Measurements from ENCODE around the gene GLRX2.

DNA sequence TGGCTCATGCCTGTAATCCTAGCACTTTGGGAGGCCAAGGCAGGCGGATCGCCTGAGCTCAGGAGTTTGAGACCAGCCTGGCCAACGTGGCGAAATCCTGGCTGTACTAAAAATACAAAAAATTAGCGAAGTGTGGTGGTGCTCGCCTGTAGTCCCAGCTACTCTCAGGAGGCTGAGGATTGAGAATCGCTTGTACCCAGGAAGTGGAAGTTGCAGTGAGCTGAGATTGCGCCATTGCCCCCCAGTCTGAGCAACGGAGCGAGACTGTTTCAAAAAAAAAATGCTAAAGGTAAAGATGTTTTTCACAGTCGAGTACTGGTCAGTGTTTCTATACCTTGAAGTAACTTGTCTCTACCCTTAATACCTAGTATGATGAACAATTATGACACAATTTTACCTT, 11.1 kb downstream of the GLRX2 start:
- TF ChIP-seq, protein P1, sequence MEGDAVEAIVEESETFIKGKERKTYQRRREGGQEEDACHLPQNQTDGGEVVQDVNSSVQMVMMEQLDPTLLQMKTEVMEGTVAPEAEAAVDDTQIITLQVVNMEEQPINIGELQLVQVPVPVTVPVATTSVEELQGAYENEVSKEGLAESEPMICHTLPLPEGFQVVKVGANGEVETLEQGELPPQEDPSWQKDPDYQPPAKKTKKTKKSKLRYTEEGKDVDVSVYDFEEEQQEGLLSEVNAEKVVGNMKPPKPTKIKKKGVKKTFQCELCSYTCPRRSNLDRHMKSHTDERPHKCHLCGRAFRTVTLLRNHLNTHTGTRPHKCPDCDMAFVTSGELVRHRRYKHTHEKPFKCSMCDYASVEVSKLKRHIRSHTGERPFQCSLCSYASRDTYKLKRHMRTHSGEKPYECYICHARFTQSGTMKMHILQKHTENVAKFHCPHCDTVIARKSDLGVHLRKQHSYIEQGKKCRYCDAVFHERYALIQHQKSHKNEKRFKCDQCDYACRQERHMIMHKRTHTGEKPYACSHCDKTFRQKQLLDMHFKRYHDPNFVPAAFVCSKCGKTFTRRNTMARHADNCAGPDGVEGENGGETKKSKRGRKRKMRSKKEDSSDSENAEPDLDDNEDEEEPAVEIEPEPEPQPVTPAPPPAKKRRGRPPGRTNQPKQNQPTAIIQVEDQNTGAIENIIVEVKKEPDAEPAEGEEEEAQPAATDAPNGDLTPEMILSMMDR (IDR thresholded peaks at IDR 0.05 in 2 of 3, conservative IDR thresholded peaks at IDR 0.05 in 1 of 3; ENCODE audit: borderline replicate concordance in 1 of 3, insufficient read depth in 1 of 3, low read depth in 2 of 3, low read length in 2 of 3): no peak
- TF ChIP-seq POLR2A (IDR thresholded peaks at IDR 0.05; ENCODE audit: borderline replicate concordance, extremely low read depth, insufficient read depth, insufficient read length): no peak
- TF ChIP-seq, protein P2, sequence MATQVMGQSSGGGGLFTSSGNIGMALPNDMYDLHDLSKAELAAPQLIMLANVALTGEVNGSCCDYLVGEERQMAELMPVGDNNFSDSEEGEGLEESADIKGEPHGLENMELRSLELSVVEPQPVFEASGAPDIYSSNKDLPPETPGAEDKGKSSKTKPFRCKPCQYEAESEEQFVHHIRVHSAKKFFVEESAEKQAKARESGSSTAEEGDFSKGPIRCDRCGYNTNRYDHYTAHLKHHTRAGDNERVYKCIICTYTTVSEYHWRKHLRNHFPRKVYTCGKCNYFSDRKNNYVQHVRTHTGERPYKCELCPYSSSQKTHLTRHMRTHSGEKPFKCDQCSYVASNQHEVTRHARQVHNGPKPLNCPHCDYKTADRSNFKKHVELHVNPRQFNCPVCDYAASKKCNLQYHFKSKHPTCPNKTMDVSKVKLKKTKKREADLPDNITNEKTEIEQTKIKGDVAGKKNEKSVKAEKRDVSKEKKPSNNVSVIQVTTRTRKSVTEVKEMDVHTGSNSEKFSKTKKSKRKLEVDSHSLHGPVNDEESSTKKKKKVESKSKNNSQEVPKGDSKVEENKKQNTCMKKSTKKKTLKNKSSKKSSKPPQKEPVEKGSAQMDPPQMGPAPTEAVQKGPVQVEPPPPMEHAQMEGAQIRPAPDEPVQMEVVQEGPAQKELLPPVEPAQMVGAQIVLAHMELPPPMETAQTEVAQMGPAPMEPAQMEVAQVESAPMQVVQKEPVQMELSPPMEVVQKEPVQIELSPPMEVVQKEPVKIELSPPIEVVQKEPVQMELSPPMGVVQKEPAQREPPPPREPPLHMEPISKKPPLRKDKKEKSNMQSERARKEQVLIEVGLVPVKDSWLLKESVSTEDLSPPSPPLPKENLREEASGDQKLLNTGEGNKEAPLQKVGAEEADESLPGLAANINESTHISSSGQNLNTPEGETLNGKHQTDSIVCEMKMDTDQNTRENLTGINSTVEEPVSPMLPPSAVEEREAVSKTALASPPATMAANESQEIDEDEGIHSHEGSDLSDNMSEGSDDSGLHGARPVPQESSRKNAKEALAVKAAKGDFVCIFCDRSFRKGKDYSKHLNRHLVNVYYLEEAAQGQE (IDR thresholded peaks at IDR 0.05; ENCODE audit: low read depth): no peak
- TF ChIP-seq, protein P3, sequence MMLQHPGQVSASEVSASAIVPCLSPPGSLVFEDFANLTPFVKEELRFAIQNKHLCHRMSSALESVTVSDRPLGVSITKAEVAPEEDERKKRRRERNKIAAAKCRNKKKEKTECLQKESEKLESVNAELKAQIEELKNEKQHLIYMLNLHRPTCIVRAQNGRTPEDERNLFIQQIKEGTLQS (IDR thresholded peaks at IDR 0.05): no peak
- no peak for TF ChIP-seq YY1 (IDR thresholded peaks at IDR 0.05; ENCODE audit: extremely low read depth, insufficient replicate concordance, low read depth, low read length)
- no peak for TF ChIP-seq POLR2AphosphoS5 (IDR thresholded peaks at IDR 0.05; ENCODE audit: low read depth, low read length)
- no peak for TF ChIP-seq EGR1 (IDR thresholded peaks at IDR 0.05; ENCODE audit: low read depth)
- TF ChIP-seq SIN3A (IDR thresholded peaks at IDR 0.05; ENCODE audit: low read depth): no peak
- no peak for TF ChIP-seq ZNF274 (IDR thresholded peaks at IDR 0.05; ENCODE audit: low read depth, low read length)

Data from HCT116 (cell line).